Esophagus muscularis mucosa (tissue), 3 donors: Measurements from ENCODE around the gene CEMIP2.

ENCODE experiments used
- POLR2A ChIP-seq: fragments of 450-650 bp; IDR thresholded peaks from one replicate; pipeline ENCODE4 v1.6.1; 2017; ENCODE audit warnings: antibody characterized with exemption, moderate library complexity, mild to moderate bottlenecking, low read depth
- POLR2AphosphoS5 ChIP-seq, 2 donors: sonication (generic); formaldehyde crosslinking; IDR thresholded peaks; one replicate each; pipeline ENCODE4 v1.6.1; 2017; ENCODE audit warnings: antibody characterized with exemption in 2 of 2
- TF ChIP-seq, protein P1 (sequence below), 3 experiments: fragments of 200-600 bp in 2 of 3; fragments of 450-650 bp in 1 of 3; sonication (generic) in 2 of 3; IDR thresholded peaks; one replicate each; pipeline ENCODE4 v1.5.1; 2017 to 2019; ENCODE audit warnings: antibody characterized with exemption in 3 of 3, mild to moderate bottlenecking in 2 of 3, moderate library complexity in 1 of 3

DNA sequence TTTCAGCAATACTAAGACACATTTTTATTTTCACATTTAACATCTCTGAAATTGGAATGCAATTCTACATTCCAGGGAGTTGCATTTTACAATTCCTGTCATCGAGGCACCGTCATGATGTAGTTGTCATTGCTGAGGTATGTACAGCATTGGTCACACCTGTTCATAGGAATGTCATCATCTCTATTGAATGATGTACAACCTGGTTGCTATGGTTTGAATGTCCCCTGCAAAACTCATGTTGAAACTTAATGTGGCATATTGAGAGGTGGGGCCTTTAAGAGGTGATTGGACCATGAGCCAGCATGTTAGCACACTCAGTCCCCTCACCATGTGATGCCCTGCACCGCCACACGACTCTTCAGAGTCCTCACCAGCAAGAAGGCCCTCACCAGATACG, 103.1 kb downstream of the CEMIP2 start:
- TF ChIP-seq POLR2A (no peak), POLR2AphosphoS5 (IDR thresholded peaks at IDR 0.05) (no peak)
- TF ChIP-seq, protein P1, sequence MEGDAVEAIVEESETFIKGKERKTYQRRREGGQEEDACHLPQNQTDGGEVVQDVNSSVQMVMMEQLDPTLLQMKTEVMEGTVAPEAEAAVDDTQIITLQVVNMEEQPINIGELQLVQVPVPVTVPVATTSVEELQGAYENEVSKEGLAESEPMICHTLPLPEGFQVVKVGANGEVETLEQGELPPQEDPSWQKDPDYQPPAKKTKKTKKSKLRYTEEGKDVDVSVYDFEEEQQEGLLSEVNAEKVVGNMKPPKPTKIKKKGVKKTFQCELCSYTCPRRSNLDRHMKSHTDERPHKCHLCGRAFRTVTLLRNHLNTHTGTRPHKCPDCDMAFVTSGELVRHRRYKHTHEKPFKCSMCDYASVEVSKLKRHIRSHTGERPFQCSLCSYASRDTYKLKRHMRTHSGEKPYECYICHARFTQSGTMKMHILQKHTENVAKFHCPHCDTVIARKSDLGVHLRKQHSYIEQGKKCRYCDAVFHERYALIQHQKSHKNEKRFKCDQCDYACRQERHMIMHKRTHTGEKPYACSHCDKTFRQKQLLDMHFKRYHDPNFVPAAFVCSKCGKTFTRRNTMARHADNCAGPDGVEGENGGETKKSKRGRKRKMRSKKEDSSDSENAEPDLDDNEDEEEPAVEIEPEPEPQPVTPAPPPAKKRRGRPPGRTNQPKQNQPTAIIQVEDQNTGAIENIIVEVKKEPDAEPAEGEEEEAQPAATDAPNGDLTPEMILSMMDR (IDR thresholded peaks at IDR 0.05): no peak
